SK-N-SH (cell line): ENCODE results near the gene PSTPIP2.

Experiments used
- CTCF ChIP-seq: fragments of 200-600 bp; sonication (generic); IDR thresholded peaks from 2 replicates; pipeline ENCODE4 v1.6.1; 2017; ENCODE audit warnings: antibody characterized with exemption, mild to moderate bottlenecking, moderate library complexity
- MAX ChIP-seq: IDR thresholded peaks from 2 replicates; pipeline ENCODE4 v1.4.0; 2012; ENCODE audit warnings: low read depth
- SMC3 ChIP-seq: IDR thresholded peaks from 2 replicates; pipeline ENCODE4 v1.6.1; 2012; ENCODE audit warnings: low read depth, low read length, improper control_type of control experiment

GRCh38 chr18:46046126-46046525, 25.9 kb downstream of the PSTPIP2 start:
- TF ChIP-seq SMC3 (no peak), MAX (no peak), CTCF (no peak)
